GM21526 (cell line): ENCODE data around the gene MAGI1.

Experiments used
- ATAC-seq: cut with Tn5 transposase; IDR thresholded peaks from one replicate; pipeline ENCODE4 v1.9.1; 2021; ENCODE audit warnings: moderate library complexity; ENCODE audit not compliant: unreplicated experiment, low FRiP score

The MAGI1 gene

GRCh38 chr3:65816208-65816607, 222.5 kb downstream of the MAGI1 start:
- no peak for ATAC-seq

- no peak for ATAC-seq
Observed at GRCh38 chr3:65814845-65815578, 223.7 kb downstream of the MAGI1 start.

- no peak for ATAC-seq
Observed at GRCh38 chr3:65811892-65812291, 226.8 kb downstream of the MAGI1 start.

GRCh38 chr3:65811086-65811761, 227.5 kb downstream of the MAGI1 start:
- ATAC-seq = no peak

GRCh38 chr3:65810302-65810701, 228.4 kb downstream of the MAGI1 start:
- no peak for ATAC-seq

GRCh38 chr3:65809641-65810150, 229.0 kb downstream of the MAGI1 start:
- ATAC-seq = no peak

- no peak for ATAC-seq
Observed at GRCh38 chr3:65808824-65809223, 229.9 kb downstream of the MAGI1 start.

- ATAC-seq = no peak
Observed at GRCh38 chr3:65808407-65808806, 230.3 kb downstream of the MAGI1 start.

- no peak for ATAC-seq
Observed at GRCh38 chr3:65807225-65807624, 231.5 kb downstream of the MAGI1 start.

- no peak for ATAC-seq
Observed at GRCh38 chr3:65806600-65806999, 232.1 kb downstream of the MAGI1 start.

- ATAC-seq = no peak
Observed at GRCh38 chr3:65796676-65797075, 242.0 kb downstream of the MAGI1 start.

- ATAC-seq = no peak
Observed at GRCh38 chr3:65795166-65795565, 243.6 kb downstream of the MAGI1 start.

GRCh38 chr3:65793495-65794200, 245.1 kb downstream of the MAGI1 start:
- no peak for ATAC-seq

GRCh38 chr3:65788461-65788860, 250.3 kb downstream of the MAGI1 start:
- ATAC-seq = no peak

- ATAC-seq = no peak
Observed at GRCh38 chr3:65787827-65788226, 250.9 kb downstream of the MAGI1 start.

- no peak for ATAC-seq
Observed at GRCh38 chr3:65787340-65787739, 251.4 kb downstream of the MAGI1 start.

- ATAC-seq = no peak
Observed at GRCh38 chr3:65786890-65787289, 251.8 kb downstream of the MAGI1 start.

- no peak for ATAC-seq
Observed at GRCh38 chr3:65785065-65785645, 253.6 kb downstream of the MAGI1 start.

GRCh38 chr3:65783117-65783516, 255.6 kb downstream of the MAGI1 start:
- ATAC-seq = no peak

- no peak for ATAC-seq
Observed at GRCh38 chr3:65781594-65781993, 257.1 kb downstream of the MAGI1 start.

- ATAC-seq = no peak
Observed at GRCh38 chr3:65779390-65779789, 259.3 kb downstream of the MAGI1 start.
